GM06990 (cell line): ENCODE data around the gene ZCCHC24.

Source experiments
- DNase-seq: peaks from one replicate; pipeline ENCODE4 v3.0.0-alpha.2; 2011; ENCODE audit not compliant: insufficient read length; ENCODE audit errors: extremely low read depth
- H3K27me3 ChIP-seq: replicated peaks from 2 replicates; pipeline ENCODE4 v1.6.0; 2011; ENCODE audit warnings: low read length; ENCODE audit not compliant: control insufficient read depth, insufficient read depth
- H3K36me3 ChIP-seq: 2 replicates; pipeline ENCODE4 v1.5.1; 2011; ENCODE audit warnings: low read length; ENCODE audit not compliant: control insufficient read depth, insufficient read depth
- H3K4me3 ChIP-seq: replicated peaks from 2 replicates; pipeline ENCODE4 v1.5.1; 2011; ENCODE audit warnings: low read depth, mild to moderate bottlenecking, control low read depth, low read length
- TF ChIP-seq, protein P1 (sequence below): IDR thresholded peaks from 2 replicates; pipeline ENCODE4 v1.5.1; 2011; ENCODE audit warnings: low read length, control low read depth, mild to moderate bottlenecking, inconsistent platforms; ENCODE audit not compliant: insufficient read depth, poor library complexity, severe bottlenecking

ZCCHC24 gene

GRCh38 chr10:79417731-79418130, 27.7 kb downstream of the ZCCHC24 start:
- no peak for DNase-seq
- no peaks in the 10 kb centered on the region for H3K36me3 ChIP-seq
- TF ChIP-seq, protein P1, sequence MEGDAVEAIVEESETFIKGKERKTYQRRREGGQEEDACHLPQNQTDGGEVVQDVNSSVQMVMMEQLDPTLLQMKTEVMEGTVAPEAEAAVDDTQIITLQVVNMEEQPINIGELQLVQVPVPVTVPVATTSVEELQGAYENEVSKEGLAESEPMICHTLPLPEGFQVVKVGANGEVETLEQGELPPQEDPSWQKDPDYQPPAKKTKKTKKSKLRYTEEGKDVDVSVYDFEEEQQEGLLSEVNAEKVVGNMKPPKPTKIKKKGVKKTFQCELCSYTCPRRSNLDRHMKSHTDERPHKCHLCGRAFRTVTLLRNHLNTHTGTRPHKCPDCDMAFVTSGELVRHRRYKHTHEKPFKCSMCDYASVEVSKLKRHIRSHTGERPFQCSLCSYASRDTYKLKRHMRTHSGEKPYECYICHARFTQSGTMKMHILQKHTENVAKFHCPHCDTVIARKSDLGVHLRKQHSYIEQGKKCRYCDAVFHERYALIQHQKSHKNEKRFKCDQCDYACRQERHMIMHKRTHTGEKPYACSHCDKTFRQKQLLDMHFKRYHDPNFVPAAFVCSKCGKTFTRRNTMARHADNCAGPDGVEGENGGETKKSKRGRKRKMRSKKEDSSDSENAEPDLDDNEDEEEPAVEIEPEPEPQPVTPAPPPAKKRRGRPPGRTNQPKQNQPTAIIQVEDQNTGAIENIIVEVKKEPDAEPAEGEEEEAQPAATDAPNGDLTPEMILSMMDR: no peak
- no peaks in the 10 kb centered on the region; the same call in 1 of the 2 replicates for H3K27me3 ChIP-seq
- H3K4me3 ChIP-seq: no peak overlapping the region

GRCh38 chr10:79417266-79417665, 28.2 kb downstream of the ZCCHC24 start:
- Histone ChIP-seq H3K27me3 (no peaks in the 10 kb centered on the region; the same call in 1 of the 2 replicates), H3K4me3 (no peak overlapping the region), H3K36me3 (no peaks in the 10 kb centered on the region)
- no peak for DNase-seq
- TF ChIP-seq, protein P1: no peak

GRCh38 chr10:79416578-79417255, 28.7 kb downstream of the ZCCHC24 start:
- H3K4me3 ChIP-seq: no peak overlapping the region
- no peaks in the 10 kb centered on the region for H3K27me3 ChIP-seq
- TF ChIP-seq, protein P1: no peak
- no peaks in the 10 kb centered on the region for H3K36me3 ChIP-seq
- no peak for DNase-seq

DNA sequence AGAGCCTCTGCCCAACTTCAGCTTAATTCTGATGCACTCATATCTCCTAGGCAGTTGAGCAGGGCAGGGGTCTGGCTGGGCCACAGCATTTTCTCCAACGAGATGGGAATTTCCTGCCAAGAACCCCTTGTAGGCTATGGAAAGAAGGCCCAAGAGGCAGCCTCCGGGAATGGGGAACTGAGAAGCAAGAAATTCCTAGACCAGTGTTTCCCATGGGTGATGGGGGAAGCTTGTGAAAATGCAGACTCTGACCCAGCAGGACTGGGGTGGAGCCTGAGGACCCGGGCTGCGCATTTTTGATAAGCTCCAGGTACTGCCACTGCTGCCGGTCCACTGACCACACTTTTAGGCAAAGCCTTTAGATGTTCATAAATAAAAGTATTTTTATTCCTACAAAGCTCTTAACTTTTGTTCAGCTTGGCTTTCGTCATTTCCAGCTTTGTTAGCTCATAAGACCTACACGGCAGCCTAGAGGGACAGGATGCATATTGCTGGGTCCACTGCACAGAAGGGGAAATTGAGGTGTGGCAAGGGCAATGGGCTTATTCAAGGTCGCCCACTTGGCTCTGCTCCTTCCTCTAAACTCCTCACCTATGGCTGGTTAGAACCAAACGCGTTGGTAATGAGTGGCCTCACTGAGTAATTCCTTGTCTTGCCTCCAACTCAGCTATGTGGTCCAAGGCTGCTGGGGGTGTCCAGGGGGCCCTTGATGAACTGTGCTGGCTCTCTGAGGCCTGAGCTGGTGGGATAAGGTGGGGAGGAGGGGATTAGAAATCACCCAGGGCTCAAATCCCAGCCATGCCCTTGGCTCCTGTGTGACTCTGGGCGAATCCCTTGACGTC, 29.5 kb downstream of the ZCCHC24 start:
- TF ChIP-seq, protein P1: no peak
- Histone ChIP-seq H3K27me3 (no peaks in the 10 kb centered on the region), H3K4me3 (no peak overlapping the region), H3K36me3 (no peaks in the 10 kb centered on the region)
- no peak for DNase-seq

GRCh38 chr10:79414714-79415113, 30.7 kb downstream of the ZCCHC24 start:
- Histone ChIP-seq H3K4me3 (no peak overlapping the region), H3K27me3 (no peaks in the 10 kb centered on the region), H3K36me3 (no peaks in the 10 kb centered on the region)
- TF ChIP-seq, protein P1: no peak
- no peak for DNase-seq
